SKM-1 treated with dmso at 0.1 percent for 144 hours (cell line): ENCODE measurements around the gene SLC12A5.
"Not testable (repeated sequence)": the region's sequence is repeated elsewhere in the genome, so short reads cannot be mapped to it uniquely, and the experiment has no call there.

Experiments used
- DNase-seq: peaks from one replicate; lab custom pipeline; 2025; ENCODE audit not compliant: unreplicated experiment; lab: John Stamatoyannopoulos, UW

The SLC12A5 gene

GRCh38 chr20:46076806-46077205, 47.8 kb downstream of the SLC12A5 start:
- DNase-seq = no peak

DNA sequence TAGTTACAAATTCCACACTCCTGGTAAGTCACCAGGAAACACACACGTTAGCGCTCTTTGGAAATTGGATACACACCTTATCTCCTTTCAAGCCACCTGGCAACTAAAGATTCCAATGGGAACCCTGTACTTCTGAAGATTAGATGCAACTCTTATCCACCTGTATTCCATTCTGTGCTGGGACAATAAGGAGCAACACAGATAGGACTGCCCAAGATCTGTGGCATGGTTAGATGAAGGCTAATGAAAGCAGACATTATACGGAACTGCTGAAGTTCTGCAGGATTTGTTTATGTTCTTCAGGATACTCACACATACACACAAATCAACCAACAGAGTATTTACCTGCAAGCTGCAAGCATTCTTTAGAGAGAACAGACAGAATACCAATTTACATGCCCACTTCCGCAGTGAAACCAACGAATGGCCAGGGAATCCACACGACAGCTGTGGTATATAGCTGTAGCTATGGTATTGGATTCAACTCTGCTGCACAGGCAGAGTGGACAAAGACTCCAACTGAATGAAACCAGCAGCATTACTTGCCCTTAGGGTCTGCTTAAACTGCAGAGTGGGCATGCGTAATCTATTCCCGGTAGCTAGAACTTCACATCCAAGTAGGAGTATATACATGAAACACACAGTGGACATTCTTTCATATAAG, 48.8 kb downstream of the SLC12A5 start:
- no peak for DNase-seq

GRCh38 chr20:46078954-46079353, 49.9 kb downstream of the SLC12A5 start:
- DNase-seq = no peak

DNA sequence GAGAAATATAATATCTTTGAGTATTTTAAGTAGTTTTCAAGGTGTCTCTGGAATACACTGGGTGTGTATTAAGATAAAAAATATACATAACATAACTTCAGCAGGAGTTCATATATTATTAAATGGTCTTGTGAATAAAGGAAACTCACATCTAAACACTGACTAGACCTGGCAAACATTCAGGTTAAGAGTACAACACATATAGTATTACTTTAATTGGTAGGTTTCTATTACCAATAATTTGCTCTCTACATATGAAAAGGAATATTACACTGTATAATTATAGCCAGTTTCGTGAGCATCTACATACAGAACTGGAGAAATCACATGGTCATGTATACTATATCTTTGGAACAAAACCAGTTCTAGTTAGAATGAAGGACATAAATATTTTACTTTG, 52.1 kb downstream of the SLC12A5 start:
- DNase-seq = no peak

DNA sequence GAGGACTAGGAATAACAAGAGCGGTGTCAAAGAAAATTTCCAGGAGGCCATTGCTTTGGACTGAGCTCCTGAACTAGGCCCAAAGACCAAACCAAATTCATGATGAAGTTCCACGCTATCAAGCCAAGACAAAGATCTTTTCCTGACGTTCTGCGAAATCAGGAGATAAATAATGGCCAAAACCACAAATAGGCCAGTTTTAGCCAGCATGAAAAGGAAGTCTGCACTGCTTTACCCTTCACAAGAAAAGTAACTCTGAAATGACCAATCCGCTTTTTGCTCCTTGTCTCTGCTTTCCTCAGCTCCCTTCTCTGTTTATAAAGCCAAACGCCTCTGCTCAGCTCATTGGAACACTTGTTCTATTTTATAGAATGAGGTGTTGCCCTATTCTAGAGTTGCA, 54.1 kb downstream of the SLC12A5 start:
- no peak for DNase-seq

DNA sequence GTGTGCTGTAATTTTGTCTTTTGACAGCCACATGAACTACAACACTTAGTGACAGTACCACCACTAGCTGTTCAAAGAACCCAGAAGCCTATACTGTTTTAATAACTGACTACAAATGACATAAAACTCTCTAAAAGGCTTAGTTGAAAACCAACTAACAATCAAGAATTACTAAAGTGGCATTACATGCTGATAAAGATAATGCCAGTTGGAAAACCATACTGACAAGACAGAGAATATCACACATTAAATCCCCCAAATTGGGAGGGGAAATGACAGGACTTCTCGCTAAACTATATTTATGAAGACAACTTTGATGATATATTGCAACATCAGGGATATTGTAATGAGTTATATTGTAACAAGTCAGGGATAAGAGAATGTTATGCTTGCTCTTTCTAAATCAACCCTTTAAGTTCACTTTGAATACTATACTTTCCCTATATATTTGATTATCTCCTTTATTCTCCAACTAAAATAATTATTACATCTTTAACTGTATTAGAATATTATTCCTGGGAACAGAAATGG, 54.6 kb downstream of the SLC12A5 start:
- DNase-seq = no peak

- DNase-seq = no peak
Measured at GRCh38 chr20:46084805-46085178, 55.8 kb downstream of the SLC12A5 start.

GRCh38 chr20:46085179-46085851, 56.3 kb downstream of the SLC12A5 start:
- DNase-seq = no peak

GRCh38 chr20:46087161-46087560, 58.1 kb downstream of the SLC12A5 start:
- no peak for DNase-seq

DNA sequence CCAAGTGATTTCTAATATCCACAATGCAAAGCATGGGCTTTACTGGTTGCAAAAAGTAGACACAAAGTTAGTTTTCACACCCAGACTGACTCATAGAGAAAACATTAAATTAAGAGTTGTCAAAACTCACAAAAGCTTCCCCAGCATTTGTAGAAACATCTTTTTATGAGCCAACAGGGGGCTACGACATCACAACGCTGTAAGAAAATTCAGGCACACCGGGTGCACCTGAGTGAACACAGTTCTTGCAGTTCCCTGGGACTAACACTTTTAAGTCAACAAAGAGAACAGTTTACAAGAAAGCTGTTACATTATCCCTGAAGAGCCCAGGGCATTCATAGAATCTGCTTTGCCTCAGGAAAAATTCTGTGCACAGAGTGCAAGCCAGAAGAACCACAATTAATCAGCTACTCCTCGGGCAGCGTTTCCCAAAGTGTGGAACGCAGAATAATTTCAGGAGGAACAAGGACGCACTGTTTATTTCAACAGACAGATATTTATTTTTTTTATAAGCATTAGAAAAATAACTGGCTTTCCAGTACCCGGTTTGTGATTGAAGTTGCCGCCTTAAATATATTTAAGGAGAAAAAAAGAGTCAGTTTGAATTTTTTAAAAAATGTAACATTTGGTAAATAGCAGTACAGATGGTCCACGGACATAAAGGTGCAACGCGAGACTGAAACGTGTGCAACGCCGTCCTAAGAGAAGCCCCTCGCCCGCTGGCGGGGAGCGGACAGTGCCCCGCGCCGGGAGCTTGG, 59.6 kb downstream of the SLC12A5 start:
- DNase-seq = no peak

GRCh38 chr20:46089167-46089416, 60.1 kb downstream of the SLC12A5 start:
- DNase-seq = no peak

GRCh38 chr20:46089417-46090388, 60.7 kb downstream of the SLC12A5 start, which contains the start of gene NCOA5:
TSS of gene NCOA5 (minus strand) at chr20:46089962. CDS start at chr20:46079424, 10,538 bp downstream.
- DNase-seq = peak; percentile 95

DNA sequence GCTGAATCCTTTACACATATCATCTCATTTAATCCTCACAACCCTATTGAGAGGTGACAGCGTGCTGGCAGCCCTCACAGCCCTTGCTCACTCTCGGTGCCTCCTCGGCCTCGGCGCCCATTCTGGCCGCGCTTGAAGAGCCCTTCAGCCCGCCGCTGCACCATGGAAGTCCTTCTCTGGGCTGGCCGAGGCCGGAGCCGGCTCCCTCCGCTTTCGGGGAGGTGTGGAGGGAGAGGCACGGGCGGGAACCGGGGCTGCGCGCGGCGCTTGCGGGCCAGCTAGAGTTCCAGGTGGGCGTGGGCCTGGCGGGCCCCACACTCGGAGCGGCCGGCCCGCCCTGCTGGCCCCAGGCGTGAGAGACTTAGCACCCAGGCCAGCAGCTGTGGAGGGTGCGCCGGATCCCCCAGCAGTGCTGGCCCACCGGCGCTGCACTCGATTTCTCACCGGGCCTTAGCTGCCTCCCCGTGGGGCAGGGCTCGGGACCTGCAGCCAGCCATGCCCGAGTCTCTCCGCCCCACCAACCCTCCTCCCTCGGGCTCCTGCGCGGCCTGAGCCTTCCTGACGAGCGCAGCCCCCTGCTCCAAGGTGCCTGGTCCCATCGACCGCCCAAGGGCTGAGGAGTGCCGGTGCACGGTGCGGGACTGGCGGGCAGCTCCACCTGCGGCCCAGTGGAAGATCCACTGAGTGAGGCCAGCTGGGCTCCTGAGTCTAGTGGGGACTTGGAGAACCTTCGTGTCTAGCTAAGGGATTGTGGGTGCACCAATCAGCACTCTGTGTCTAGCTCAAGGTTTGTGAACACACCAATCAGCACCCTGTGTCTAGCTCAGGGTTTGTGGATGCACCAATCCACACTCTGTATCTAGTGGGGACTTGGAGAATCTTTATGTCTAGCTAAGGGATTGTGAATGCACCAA, 62.9 kb downstream of the SLC12A5 start:
- DNase-seq = not testable (repeated sequence)

DNA sequence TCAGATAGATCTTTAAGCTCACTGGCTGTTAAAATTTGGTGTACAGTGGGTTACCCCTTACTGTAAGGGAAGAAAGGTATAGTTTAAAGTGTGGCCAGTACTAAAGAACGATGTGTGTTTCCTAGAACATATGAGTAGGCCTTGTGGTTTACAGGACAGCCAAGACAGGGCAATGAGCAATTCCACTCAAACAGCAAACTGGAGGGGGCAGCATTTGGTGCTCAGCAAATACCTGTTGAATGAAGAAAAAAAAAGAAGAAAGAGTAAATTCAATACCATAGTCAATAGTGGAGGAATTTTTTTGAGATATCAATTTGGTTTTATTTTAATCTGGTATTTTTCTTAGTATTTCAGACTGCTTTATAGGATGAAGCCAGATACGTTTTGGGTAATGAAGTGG, 64.5 kb downstream of the SLC12A5 start:
- DNase-seq = no peak

GRCh38 chr20:46099491-46100287, 70.7 kb downstream of the SLC12A5 start:
- no peak for DNase-seq

GRCh38 chr20:46100444-46100843, 71.4 kb downstream of the SLC12A5 start:
- not testable (repeated sequence) for DNase-seq

- DNase-seq = no peak
Measured at GRCh38 chr20:46100988-46101387, 72.0 kb downstream of the SLC12A5 start.

- no peak for DNase-seq
Measured at GRCh38 chr20:46101957-46102356, 72.9 kb downstream of the SLC12A5 start.

DNA sequence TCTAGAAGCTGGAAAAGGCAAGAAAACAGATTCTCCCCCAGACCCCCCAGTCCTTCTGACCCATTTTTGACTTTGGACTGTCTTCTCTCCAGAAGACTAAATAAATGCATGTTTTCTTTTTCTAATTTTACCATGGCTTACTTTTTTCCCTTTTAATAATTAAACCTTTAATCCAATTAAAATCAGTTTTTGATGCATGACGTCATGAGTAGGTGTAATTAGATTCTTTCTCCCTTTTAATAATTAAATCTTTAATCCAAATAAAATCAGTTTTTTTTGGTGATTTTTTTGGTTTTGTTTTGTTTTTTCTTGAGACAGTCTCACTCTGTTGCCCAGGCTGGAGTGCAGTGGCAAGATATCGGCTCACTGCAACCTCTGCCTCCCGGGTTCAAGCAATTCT, 73.9 kb downstream of the SLC12A5 start:
- DNase-seq = no peak
